Keratinocyte (primary cell): Measurements from ENCODE around the gene GYS1. TPM values are rescaled to one million over a fixed set of nuclear protein-coding genes. Genes with fewer than 3 reads are reported as not detected.

Experiments used
- DNase-seq: peaks from one replicate; pipeline ENCODE4 v3.0.0-alpha.2; 2011; ENCODE audit warnings: low read depth, missing footprints, low spot score
- FAIRE-seq: peaks from 2 replicates; lab custom pipeline; 2011; peaks lifted over from hg19 to GRCh38; lab: Jason Lieb, UNC
- H2AFZ ChIP-seq: 2 replicates; pipeline ENCODE4 v1.6.0; 2012; ENCODE audit warnings: low read length, control low read depth, inconsistent platforms; ENCODE audit not compliant: control insufficient read depth
- H3K27ac ChIP-seq: 2 replicates; pipeline ENCODE4 v1.5.1; 2011; ENCODE audit warnings: low read length; ENCODE audit not compliant: control insufficient read depth, insufficient read depth
- H3K27me3 ChIP-seq: 3 replicates; pipeline ENCODE4 v1.6.0; 2011; ENCODE audit warnings: low read length; ENCODE audit not compliant: control insufficient read depth, insufficient read depth; ENCODE audit errors: extremely low read depth
- H3K36me3 ChIP-seq, 2 experiments: 2 replicates in 1 of 2; 3 replicates in 1 of 2; pipeline ENCODE4 v1.5.1; 2011; ENCODE audit warnings: low read length in 2 of 2, mild to moderate bottlenecking in 1 of 2; ENCODE audit not compliant: control insufficient read depth in 2 of 2, insufficient read depth in 2 of 2; ENCODE audit errors: extremely low read depth in 1 of 2
- H3K4me1 ChIP-seq: 3 replicates; pipeline ENCODE4 v1.5.1; 2011; ENCODE audit warnings: low read length; ENCODE audit not compliant: control insufficient read depth, insufficient read depth; ENCODE audit errors: extremely low read depth
- H3K4me2 ChIP-seq: 3 replicates; pipeline ENCODE4 v1.6.0; 2011; ENCODE audit warnings: low read depth, low read length; ENCODE audit not compliant: control insufficient read depth, insufficient read depth; ENCODE audit errors: extremely low read depth
- H3K4me3 ChIP-seq, 3 experiments: fragments of 200-600 bp in 1 of 3; sonication (generic) in 1 of 3; 2 replicates in 2 of 3; 3 replicates in 1 of 3; pipeline ENCODE4 v1.5.1; 2011 to 2016; ENCODE audit warnings: low read length in 3 of 3, mild to moderate bottlenecking in 3 of 3, control low read depth in 2 of 3, inconsistent platforms in 1 of 3, low read depth in 1 of 3, mixed read lengths in 1 of 3, mixed run types in 1 of 3, moderate library complexity in 1 of 3; ENCODE audit not compliant: control insufficient read depth in 2 of 3, insufficient read depth in 2 of 3; ENCODE audit errors: extremely low read depth in 1 of 3
- H3K79me2 ChIP-seq: 2 replicates; pipeline ENCODE4 v1.6.0; 2012; ENCODE audit warnings: low read length; ENCODE audit not compliant: control insufficient read depth, insufficient read depth
- H3K9ac ChIP-seq: 3 replicates; pipeline ENCODE4 v1.6.0; 2011; ENCODE audit warnings: low read length; ENCODE audit not compliant: control insufficient read depth, insufficient read depth; ENCODE audit errors: extremely low read depth
- H3K9me1 ChIP-seq: 3 replicates; pipeline ENCODE4 v1.6.0; 2011; ENCODE audit warnings: low read length; ENCODE audit not compliant: control insufficient read depth, insufficient read depth; ENCODE audit errors: extremely low read depth
- H3K9me3 ChIP-seq: 2 replicates; pipeline ENCODE4 v1.5.1; 2012; ENCODE audit warnings: low read depth, low read length; ENCODE audit not compliant: control insufficient read depth
- H4K20me1 ChIP-seq: 3 replicates; pipeline ENCODE4 v1.6.0; 2011; ENCODE audit warnings: low read length; ENCODE audit not compliant: control insufficient read depth, insufficient read depth; ENCODE audit errors: extremely low read depth
- EZH2 ChIP-seq: IDR thresholded peaks from one replicate; pipeline ENCODE4 v1.6.1; 2012; ENCODE audit warnings: inconsistent platforms, mild to moderate bottlenecking, low read length, moderate library complexity
- dilution Hi-C: fragments of 300-500 bp; cut with MboI; formaldehyde crosslinking; loops from one replicate; pipeline ENCODE4 v1.7.0; 2020; ENCODE audit warnings: low sequenced_read_pairs; ENCODE audit not compliant: extremely low pct_ligation_motif_present
- polyA plus RNA-seq, 5 experiments: library from polyadenylated mRNA; depleted of rRNA in 3 of 5; stranded (reverse) in 3 of 5; stranded (forward) in 1 of 5; unstranded in 1 of 5; fragments of >200 nt; gene quantifications; 1 replicate in 1 of 5; 2 replicates in 3 of 5; 3 replicates in 1 of 5; pipeline versions ENCODE4 v1.2.1 to v1.2.3, GENCODE V29; 2011 to 2012; ENCODE audit warnings: missing spikeins in 2 of 5, low read depth in 1 of 5, low replicate concordance in 1 of 5
- TF ChIP-seq, protein P1 (sequence below), 3 experiments: IDR thresholded peaks in 1 of 3; conservative IDR thresholded peaks in 1 of 3; optimal IDR thresholded peaks in 1 of 3; 2 replicates in 2 of 3; 3 replicates in 1 of 3; pipeline versions ENCODE3 to v1.5.1; 2011; ENCODE audit warnings: low read length in 3 of 3, mild to moderate bottlenecking in 3 of 3, moderate library complexity in 2 of 3, control low read depth in 1 of 3, inconsistent platforms in 1 of 3; ENCODE audit not compliant: insufficient read depth in 2 of 3; ENCODE audit errors: extremely low read depth in 1 of 3

GYS1 gene
- polyA plus RNA-seq, 1 donor (not counting 4 experiments of a cell fraction or from before 2014, with no cell fraction given), result 46.5 TPM

DNA sequence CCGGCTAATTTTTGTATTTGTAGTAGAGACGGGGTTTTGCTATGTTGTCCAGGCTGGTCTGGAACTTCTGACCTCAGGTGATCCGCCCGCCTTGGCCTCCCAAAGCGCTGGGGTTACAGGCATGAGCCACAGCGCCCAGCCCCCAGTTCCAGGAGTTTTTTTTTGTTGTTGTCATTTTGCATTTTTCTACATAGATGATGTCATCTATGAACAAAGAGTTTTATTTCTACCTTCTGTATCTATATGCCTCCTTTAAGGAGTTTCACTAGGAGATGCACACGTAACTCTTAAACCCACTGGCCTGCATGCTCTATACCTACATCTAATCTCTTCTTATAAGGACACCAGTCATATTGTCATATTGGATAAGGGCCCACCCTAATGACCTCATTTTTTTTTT is 54.9 kb downstream of the GYS1 start:
- H3K27ac ChIP-seq, result no peak overlapping the region
- no peak overlapping the region for H3K4me2 ChIP-seq
- FAIRE-seq (no peak), DNase-seq (no peak)
- H2AFZ ChIP-seq, result no peak overlapping the region
- no peaks in the 10 kb centered on the region for H4K20me1 ChIP-seq
- H3K9me1 ChIP-seq, result no peaks in the 10 kb centered on the region
- no peaks in the 10 kb centered on the region for H3K9me3 ChIP-seq
- H3K79me2 ChIP-seq, result no peaks in the 10 kb centered on the region
- dilution Hi-C loops, result no loop called here
- no peak overlapping the region for H3K9ac ChIP-seq
- no peak overlapping the region for H3K4me3 ChIP-seq
- peaks cover 3% of the 10 kb centered on the region for H3K4me1 ChIP-seq
- no peaks in the 10 kb centered on the region for H3K36me3 ChIP-seq
- no peaks in the 10 kb centered on the region for H3K27me3 ChIP-seq
- TF ChIP-seq, protein P1, sequence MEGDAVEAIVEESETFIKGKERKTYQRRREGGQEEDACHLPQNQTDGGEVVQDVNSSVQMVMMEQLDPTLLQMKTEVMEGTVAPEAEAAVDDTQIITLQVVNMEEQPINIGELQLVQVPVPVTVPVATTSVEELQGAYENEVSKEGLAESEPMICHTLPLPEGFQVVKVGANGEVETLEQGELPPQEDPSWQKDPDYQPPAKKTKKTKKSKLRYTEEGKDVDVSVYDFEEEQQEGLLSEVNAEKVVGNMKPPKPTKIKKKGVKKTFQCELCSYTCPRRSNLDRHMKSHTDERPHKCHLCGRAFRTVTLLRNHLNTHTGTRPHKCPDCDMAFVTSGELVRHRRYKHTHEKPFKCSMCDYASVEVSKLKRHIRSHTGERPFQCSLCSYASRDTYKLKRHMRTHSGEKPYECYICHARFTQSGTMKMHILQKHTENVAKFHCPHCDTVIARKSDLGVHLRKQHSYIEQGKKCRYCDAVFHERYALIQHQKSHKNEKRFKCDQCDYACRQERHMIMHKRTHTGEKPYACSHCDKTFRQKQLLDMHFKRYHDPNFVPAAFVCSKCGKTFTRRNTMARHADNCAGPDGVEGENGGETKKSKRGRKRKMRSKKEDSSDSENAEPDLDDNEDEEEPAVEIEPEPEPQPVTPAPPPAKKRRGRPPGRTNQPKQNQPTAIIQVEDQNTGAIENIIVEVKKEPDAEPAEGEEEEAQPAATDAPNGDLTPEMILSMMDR (optimal IDR thresholded peaks at IDR 0.05 in 1 of 3, IDR thresholded peaks at IDR 0.05 in 1 of 3, conservative IDR thresholded peaks at IDR 0.05 in 1 of 3; ENCODE audit: extremely low read depth in 1 of 3, insufficient read depth in 2 of 3, low read length in 3 of 3), result no peak

DNA sequence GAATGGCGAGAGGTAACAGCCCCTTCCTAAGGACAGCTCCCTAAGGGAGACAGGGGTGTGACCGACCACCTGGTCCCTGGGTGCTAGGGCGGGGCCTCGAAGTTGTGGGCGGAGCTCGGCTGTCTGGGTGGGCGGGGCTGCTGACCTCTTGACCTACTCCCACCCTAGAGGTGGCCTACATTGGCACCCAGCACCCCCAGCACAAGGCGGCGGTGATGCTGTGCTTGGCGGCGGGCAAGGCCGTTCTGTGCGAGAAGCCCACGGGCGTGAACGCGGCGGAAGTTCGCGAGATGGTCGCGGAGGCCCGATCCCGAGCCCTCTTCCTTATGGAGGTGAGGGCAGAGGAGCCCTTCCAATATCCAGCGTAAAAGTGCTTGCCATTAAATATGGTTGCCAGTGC is 57.2 kb downstream of the GYS1 start:
- H3K79me2 ChIP-seq, result no peaks in the 10 kb centered on the region
- TF ChIP-seq, protein P1 (optimal IDR thresholded peaks at IDR 0.05 in 1 of 3, IDR thresholded peaks at IDR 0.05 in 1 of 3, conservative IDR thresholded peaks at IDR 0.05 in 1 of 3; ENCODE audit: extremely low read depth in 1 of 3, insufficient read depth in 2 of 3, low read length in 3 of 3), result no peak
- TF ChIP-seq EZH2, result no peak
- FAIRE-seq, result no peak

More for the DNA sequence above, 57.2 kb downstream of the GYS1 start:
- no peak overlapping the region for H3K27ac ChIP-seq
- H3K4me3 ChIP-seq, result no peak overlapping the region
- no peak for DNase-seq
- H3K9me1 ChIP-seq, result no peaks in the 10 kb centered on the region
- no peak overlapping the region for H3K4me2 ChIP-seq
- H4K20me1 ChIP-seq, result no peaks in the 10 kb centered on the region
- peaks cover 9% of the 10 kb centered on the region for H3K4me1 ChIP-seq
- dilution Hi-C loops, result no loop called here
- H3K27me3 ChIP-seq, result no peaks in the 10 kb centered on the region
- H3K9ac ChIP-seq, result no peak overlapping the region
- no peaks in the 10 kb centered on the region for H3K36me3 ChIP-seq
- H2AFZ ChIP-seq, result no peak overlapping the region
- no peaks in the 10 kb centered on the region for H3K9me3 ChIP-seq
